Effector CD4-positive, alpha-beta T cell (primary cell): ENCODE results near the gene RAB3A.
A peak's percentile ranks its signal among the peaks of the same experiment; 100 is the strongest.
"Not testable (repeated sequence)": the region's sequence is repeated elsewhere in the genome, so short reads cannot be mapped to it uniquely, and the experiment has no call there.

ENCODE experiments used
- DNase-seq: peaks from one replicate; pipeline ENCODE4 v3.0.0-alpha.2; 2020

RAB3A gene

DNA sequence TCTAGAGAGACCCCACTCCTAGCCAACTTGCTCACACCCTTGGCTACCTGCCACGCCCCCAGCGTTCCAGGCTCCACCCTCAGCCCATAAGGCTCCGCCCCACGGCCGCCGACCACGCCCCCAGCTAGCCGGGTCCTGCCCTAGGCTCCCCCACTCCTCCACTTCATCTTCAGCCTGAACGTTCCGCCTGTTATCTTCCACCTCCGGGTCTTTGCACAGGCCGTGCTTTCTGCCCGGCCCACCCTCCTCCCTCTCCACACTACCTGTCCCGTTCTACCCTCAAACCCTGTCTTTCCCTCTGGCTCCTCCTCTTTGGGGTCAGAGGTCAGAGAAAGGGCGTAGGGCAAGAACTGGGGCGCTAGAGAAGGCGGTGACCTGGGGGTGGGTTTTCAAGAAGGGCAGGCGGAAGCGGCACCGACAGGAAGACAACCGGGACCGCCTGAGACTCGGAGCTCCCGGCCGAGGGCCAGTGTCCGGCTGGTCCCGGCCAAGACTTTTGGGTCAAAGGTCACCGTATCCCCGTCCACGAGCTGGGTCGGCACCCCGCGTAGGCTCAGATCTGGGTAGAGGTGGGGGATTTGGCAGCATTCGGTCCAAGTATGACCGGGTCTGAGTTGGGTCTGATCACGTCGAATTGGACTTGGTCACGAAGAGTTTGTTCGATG, 20.1 kb upstream of the RAB3A start:
- no peak for DNase-seq

DNA sequence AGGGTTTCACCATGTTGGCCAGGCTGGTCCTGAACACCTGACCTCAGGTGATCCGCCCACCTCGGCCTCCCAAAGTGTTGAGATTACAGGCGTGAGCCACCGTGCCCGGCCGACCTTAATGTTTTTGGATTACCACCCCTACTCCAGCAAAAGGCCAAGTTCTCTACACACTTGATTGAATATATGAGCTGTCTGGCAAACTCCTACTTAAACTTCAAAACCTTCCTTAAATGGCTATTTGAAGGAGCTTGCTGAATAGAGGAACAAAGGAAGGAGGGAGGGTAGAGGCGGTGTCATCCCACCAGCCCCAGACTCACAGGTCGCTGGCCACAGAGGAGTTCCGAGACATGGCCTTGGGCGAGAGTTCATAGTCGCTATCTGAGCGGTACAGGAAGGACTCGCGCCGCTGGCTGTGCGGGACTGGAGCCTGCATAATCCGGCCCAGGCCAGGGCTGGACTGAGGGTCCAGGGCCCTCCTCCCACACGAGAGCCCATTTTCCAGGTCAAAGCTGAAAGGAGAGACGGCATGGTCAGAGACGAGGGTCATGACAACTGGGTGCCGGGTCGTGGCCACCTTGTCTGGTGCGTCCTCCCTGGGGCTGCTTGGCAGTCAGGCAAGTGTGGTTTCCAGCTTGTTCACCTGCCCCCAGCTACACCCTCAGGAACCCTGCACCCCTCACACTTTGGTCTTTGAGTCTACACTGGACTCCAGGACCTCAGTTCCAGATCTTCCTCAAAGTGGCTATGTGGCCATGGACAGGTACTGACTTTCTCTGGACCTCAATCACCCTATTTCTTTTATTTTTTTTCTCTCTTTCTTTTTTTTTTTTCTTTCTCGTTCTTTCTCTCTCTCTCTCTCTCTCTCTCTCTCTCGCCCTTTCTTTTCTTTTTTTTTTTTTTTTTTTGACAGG, 18.2 kb upstream of the RAB3A start:
- no peak for DNase-seq

DNA sequence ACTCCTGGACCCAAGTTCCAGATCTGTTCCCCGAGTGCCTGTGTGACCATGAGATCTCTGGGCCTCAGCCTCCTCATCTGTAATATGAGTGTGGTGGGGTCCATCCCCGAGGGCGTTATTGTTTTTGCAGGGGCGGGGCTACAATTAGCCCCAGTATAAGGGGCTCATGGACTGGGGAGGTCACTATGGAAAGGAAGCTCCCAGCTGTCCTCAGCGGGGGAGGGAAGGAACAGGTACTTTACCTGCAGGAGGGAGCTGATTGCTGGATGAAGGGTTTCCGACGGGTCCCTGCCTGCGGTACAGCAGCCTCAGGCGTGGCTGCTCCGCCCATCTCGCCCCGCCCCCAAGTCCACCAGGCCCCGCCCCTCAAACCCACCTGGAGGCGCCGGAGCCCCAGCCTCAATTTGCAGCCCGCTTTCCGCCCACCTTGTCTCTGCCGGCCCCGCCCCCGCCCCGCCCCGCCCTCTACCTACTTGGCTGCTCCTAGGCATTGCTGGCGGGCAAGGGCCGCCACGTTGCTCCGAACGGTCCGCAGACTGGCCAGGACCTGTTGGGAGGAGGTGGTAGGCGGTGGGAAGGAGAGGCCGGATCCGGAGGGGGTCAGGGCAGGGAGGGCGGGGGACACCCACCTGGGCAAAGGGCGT, 16.9 kb upstream of the RAB3A start:
- DNase-seq, result no peak

GRCh38 chr19:18219911-18220631, 16.2 kb upstream of the RAB3A start:
- DNase-seq, result no peak

GRCh38 chr19:18218600-18218999, 14.8 kb upstream of the RAB3A start:
- no peak for DNase-seq

DNA sequence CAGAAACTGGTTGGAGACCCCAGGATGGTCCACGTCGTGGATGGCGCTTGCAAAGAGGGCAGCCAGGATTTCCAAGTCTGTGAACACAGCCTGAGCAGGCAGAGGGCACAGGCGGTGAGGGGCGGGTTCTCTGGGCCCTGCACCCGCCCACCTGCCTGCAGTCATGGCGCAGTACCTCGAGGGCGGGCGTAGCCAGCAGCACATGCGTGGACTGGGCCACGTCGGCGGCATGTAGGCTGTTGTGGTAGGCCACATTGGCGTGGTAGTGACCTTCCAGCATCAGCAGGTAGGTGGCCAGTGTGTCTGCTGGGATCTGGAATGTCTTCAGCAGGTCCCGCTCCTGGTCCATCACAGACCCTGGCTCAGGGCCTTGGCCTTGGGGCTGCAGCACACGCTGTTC, 14.3 kb upstream of the RAB3A start:
- DNase-seq, result no peak

GRCh38 chr19:18216789-18217188, 12.9 kb upstream of the RAB3A start:
- no peak for DNase-seq

- no peak for DNase-seq
These were observed 11.1 kb upstream of the RAB3A start for GRCh38 chr19:18214779-18215433.

DNA sequence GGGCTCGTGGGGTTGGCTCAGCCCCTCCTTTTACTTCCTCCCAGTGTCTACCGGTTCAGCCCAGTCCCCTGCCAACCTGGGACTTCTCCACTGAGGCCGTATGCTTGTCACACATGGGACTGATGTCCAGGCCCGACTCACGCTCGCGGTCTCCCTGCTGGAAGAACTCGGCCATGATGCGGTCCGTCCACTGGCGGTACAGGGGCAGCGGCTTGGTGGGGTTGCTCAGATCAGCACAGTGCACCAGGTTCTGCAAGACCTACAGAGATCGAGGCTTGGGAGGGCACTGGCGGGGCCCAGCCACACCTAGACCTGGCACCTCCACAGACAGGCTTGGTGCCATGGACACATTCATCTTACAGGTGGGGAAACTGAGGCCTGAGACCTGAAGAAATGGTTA, 7.8 kb upstream of the RAB3A start:
- DNase-seq, result no peak

DNA sequence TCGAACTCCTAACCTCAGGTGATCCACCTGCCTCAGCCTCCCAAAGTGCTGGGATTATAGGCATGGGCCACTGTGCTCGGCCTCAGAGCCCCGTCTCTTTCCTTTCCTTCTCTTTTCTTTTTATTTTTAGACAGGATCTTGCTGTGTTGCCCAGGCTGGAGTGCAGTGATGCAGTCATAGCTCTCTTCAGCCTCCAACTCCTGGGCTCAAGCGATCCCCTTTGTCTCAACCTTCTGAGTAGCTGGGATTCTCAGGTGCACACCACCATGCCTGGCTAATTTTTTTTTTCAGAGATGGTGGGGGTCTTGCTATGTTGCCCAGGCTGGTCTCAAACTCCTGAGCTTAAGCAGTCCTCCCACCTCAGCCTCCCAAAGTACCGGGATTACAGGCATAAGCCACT, 6.1 kb upstream of the RAB3A start:
- DNase-seq, result not testable (repeated sequence)

DNA sequence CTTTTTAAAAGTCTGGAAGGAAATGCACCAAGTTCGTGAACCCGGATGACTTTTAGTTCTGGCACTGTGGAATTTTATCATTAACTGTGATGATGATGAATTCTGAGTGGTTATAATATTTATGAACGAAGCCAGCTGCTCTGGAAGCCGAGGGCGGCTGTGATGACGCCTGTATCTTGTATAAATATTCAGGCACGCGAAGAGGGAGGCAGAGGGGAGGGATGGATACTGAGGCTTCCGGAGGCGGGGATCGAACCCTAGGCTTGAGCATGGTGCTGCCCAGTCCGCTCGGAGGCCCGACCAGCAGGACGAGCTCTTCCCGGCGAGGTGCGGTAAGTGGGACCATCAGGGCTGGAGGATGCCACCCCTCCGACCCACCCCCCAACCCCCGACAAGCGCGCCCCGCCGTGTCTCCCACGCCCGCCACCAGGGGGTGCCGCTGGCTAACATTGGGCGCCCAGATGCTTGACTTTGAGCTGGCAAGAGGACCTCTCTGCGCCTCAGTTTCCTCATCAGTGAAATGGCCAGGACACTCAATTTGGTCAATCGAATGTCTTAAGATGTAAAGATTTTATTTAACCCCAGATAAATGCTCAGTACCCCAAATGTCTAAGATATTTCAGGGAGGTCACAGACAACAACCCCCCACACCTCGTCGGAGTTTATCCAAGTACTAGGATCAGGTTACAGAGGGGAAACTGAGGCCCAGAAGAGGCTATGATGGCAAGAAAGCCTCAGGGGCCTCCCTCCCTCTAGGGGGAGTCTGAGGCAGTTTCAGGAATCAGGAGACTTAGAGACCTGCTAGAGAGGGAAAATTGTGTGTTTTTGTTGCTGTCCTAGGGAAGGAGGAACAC, 4.5 kb upstream of the RAB3A start:
- DNase-seq, result peak; percentile 49

GRCh38 chr19:18206018-18206417, 2.2 kb upstream of the RAB3A start:
- DNase-seq, result no peak

- DNase-seq, result peak; percentile 30
These were observed 1.5 kb upstream of the RAB3A start for GRCh38 chr19:18205200-18205892.

DNA sequence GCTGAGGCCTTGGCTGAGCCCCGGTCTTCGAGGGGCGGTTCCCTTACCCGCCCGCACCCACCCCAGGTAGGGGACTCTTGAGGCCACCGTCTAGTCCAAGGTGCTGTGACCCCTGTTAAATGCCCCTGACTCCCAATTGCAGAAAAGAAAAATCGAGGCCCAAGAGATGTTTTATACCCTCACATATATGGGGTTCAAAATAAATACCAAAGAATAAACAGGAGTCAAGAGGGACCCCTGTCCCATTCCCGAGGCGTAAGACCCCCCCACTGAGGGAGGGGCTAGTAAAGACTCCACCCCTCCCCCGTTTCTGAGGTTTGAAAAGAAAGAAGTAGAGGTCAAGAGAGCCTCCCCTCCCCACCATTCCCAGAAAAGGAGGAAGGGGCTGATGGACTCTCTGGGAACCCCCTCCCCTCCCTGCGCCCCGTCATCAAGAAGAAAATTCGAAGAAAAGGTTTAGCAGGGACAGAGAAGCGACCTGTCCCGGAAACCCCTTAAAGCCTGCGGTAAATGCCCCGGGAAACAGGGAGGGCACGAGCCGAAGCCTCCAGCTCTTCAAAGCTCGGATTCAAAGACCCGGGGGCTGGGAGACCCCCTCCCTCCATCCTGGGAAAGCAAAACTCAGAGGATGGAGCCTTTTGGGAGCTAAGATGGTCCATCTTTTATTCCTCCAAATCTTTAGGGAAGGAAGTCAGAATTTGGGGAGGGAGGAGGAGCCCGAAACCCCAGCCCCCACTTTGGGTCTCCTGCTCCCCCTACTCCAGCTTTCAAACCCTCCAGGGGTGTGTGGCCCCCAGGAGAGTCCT, 755 bp upstream of the RAB3A start:
- no peak for DNase-seq

- DNase-seq, result no peak
These were observed 407 bp downstream of the RAB3A start for GRCh38 chr19:18203408-18203862.

DNA sequence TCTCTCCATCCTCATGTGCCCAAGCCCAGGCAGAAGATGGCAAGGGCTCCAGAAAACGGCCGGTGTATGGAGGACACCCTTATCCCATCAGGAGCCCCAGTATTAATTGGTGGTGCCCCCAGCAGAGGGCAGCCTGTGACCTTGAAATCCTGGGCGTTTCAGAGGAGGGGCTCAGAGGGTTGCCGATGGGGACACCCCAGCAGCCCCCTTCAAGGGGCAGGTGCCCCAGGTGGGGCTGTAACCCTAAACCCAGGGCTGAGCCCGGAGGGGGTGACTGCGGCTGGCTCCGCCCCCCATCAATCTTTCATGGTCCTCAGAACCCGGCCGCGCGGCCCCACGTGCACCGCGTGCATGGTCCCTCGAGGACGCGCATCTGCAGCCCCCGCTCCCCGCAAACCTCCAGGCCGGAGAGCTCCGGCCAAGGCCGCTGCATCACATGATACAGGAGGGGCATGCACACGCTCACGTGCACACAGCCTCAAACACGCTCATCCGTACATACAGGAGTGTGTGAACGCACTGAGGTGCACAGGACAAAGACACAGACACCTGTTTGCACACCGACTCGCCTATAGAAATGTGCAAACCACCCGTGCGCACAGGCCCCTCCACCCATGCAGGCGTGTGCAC, 949 bp downstream of the RAB3A start:
- no peak for DNase-seq

DNA sequence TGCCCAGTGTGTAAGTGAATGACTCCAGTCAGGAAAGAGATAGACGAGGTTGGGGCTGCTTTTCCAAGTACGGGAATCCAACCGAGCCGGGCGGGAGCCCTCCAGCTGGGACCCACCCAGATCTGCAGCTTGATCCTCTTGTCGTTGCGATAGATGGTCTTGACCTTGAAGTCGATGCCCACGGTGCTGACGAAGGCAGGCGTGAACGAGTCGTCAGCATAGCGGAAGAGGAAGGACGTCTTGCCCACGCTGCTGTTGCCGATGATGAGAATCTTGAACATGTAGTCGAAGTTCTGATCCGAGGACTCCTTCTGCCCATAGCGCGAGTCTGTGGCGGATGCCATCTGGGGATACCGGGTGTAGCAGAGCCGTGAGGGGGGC, 1.5 kb downstream of the RAB3A start:
- no peak for DNase-seq

DNA sequence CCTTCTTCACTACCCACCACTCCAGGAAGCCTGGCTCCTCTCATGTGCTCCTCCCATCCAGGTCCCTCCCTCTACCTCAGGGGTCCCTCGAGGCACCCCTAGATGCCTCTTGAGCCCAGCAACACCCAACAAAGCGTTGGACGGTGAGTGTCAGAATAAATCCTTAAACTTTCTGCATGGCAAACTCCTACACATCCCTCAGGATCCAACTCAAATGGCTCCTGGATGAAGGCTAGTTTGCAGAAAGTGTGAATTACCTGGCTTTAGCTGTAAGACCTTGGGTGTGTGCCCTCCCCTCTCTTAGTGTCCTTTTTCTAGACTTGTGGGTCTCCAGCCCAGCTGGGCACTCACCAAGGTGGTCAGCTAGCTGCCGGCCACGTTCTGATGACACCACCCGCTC, 5.5 kb downstream of the RAB3A start:
- DNase-seq, result no peak

DNA sequence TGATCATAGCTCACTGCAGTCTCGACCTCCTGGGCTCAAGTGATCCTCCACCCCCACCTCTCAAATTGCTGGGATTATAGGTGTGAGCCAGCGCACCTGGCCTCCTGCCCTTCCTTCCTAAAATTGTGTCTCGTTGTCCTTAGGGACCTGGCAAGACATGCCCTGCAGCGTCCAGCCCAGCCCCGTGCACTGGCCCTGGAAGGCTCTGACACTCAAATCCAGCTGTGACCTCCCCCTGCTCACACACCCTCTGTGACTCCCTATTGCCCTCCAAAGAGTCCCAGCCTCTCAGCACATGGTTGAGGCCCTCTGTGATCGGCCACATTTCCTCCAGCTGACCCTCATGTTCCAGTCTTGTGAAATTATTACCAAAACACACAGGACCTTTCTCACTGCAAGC, 5.9 kb downstream of the RAB3A start:
- DNase-seq, result no peak

DNA sequence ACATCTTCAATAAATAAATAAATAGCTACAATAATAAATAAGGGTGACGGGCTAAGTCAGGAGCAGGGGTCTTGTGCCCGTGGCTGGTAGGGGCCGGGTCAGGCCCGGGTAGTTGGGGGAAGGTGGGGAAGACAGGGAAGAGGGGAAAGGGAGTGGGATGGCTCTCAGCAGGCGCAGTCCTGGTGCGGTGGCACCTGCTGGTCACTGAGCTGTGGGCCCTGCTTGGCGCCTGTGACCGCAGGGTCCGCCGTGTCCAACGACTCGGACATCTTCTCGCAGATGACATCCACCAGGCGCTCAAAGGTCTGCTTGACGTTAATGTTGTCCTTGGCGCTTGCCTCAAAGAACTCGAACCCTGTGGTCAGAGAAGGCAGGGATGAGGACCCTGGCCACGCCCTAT, 6.5 kb downstream of the RAB3A start:
- no peak for DNase-seq
